H9 (cell line): Measurements from ENCODE around the gene HORMAD1. TPM values are rescaled to one million over a fixed set of nuclear protein-coding genes. Genes with fewer than 3 reads are reported as not detected.
"Not testable (repeated sequence)": the region's sequence is repeated elsewhere in the genome, so short reads cannot be mapped to it uniquely, and the experiment has no call there.

Experiments
- DNase-seq: peaks from one replicate; pipeline ENCODE4 v3.0.0-alpha.2; 2017
- H2AFZ ChIP-seq: one replicate; pipeline ENCODE4 v1.6.1; 2013; ENCODE audit warnings: mild to moderate bottlenecking, low read length, control low read depth, moderate library complexity
- H2AK5ac ChIP-seq: 2 replicates; pipeline ENCODE4 v1.6.1; 2013; ENCODE audit warnings: low read length, control low read depth, mixed read lengths; ENCODE audit not compliant: insufficient read length
- H2BK120ac ChIP-seq: one replicate; pipeline ENCODE4 v1.6.1; 2013; ENCODE audit warnings: low read depth, mild to moderate bottlenecking, low read length, control low read depth, inconsistent platforms; ENCODE audit not compliant: poor library complexity, severe bottlenecking
- H2BK12ac ChIP-seq: 2 replicates; pipeline ENCODE4 v1.6.1; 2013; ENCODE audit warnings: low read length, control low read depth, mixed read lengths, low read depth; ENCODE audit not compliant: insufficient read length
- H2BK15ac ChIP-seq: 2 replicates; pipeline ENCODE4 v1.6.1; 2013; ENCODE audit warnings: low read depth, low read length, control low read depth
- H2BK20ac ChIP-seq: one replicate; pipeline ENCODE4 v1.6.1; 2013; ENCODE audit warnings: low read depth, mild to moderate bottlenecking, low read length, control low read depth, inconsistent platforms; ENCODE audit not compliant: poor library complexity, severe bottlenecking
- H2BK5ac ChIP-seq: 2 replicates; pipeline ENCODE4 v1.6.1; 2013; ENCODE audit warnings: low read length, control low read depth, mixed read lengths; ENCODE audit not compliant: insufficient read length
- H3K14ac ChIP-seq: 2 replicates; pipeline ENCODE4 v1.6.1; 2013; ENCODE audit warnings: low read length, control low read depth; ENCODE audit not compliant: insufficient read depth
- H3K18ac ChIP-seq: 2 replicates; pipeline ENCODE4 v1.6.1; 2013; ENCODE audit warnings: low read depth, mild to moderate bottlenecking, mixed read lengths, low read length, control low read depth; ENCODE audit not compliant: insufficient read length
- H3K23ac ChIP-seq: 2 replicates; pipeline ENCODE4 v1.6.1; 2013; ENCODE audit warnings: low read length, control low read depth, mixed read lengths, low read depth; ENCODE audit not compliant: insufficient read length
- H3K23me2 ChIP-seq: 2 replicates; pipeline ENCODE4 v1.6.1; 2013; ENCODE audit warnings: low read depth, mild to moderate bottlenecking, mixed read lengths, low read length, control low read depth; ENCODE audit not compliant: insufficient read length, poor library complexity, severe bottlenecking
- H3K27ac ChIP-seq: 2 replicates; pipeline ENCODE4 v1.5.1; 2013; ENCODE audit warnings: low read length, control low read depth, mixed read lengths, low read depth; ENCODE audit not compliant: insufficient read length
- H3K27me3 ChIP-seq: 2 replicates; pipeline ENCODE4 v1.6.1; 2013; ENCODE audit warnings: low read length, control low read depth, inconsistent platforms; ENCODE audit not compliant: insufficient read depth
- H3K4ac ChIP-seq: 2 replicates; pipeline ENCODE4 v1.6.1; 2013; ENCODE audit warnings: low read depth, mild to moderate bottlenecking, control low read depth, inconsistent platforms, low read length, moderate library complexity
- H3K4me1 ChIP-seq: 2 replicates; pipeline ENCODE4 v1.6.1; 2013; ENCODE audit warnings: low read length, control low read depth, inconsistent platforms; ENCODE audit not compliant: insufficient read depth
- H3K4me2 ChIP-seq: 2 replicates; pipeline ENCODE4 v1.6.1; 2013; ENCODE audit warnings: low read length, control low read depth, mixed read lengths; ENCODE audit not compliant: insufficient read length, insufficient read depth
- H3K56ac ChIP-seq: 2 replicates; pipeline ENCODE4 v1.6.1; 2013; ENCODE audit warnings: low read depth, mild to moderate bottlenecking, mixed read lengths, low read length, control low read depth; ENCODE audit not compliant: insufficient read length
- H3K79me1 ChIP-seq: 2 replicates; pipeline ENCODE4 v1.6.1; 2013; ENCODE audit warnings: low read depth, mild to moderate bottlenecking, moderate library complexity, low read length, control low read depth, inconsistent platforms; ENCODE audit not compliant: insufficient read depth, poor library complexity, severe bottlenecking
- H3K79me2 ChIP-seq: 2 replicates; pipeline ENCODE4 v1.6.1; 2013; ENCODE audit warnings: low read length, control low read depth, inconsistent platforms; ENCODE audit not compliant: insufficient read depth
- H3K9ac ChIP-seq: 2 replicates; pipeline ENCODE4 v1.6.1; 2013; ENCODE audit warnings: low read length, control low read depth, mixed read lengths; ENCODE audit not compliant: insufficient read length; ENCODE audit errors: extremely low read depth
- H3K9me3 ChIP-seq: one replicate; pipeline ENCODE4 v1.6.1; 2013; ENCODE audit warnings: low read depth, low read length, inconsistent platforms; ENCODE audit not compliant: control insufficient read depth
- H3T11ph ChIP-seq: one replicate; pipeline ENCODE4 v1.6.1; 2013; ENCODE audit warnings: mild to moderate bottlenecking, low read length, control low read depth, inconsistent platforms
- H4K20me1 ChIP-seq: one replicate; pipeline ENCODE4 v1.6.1; 2013; ENCODE audit not compliant: control insufficient read depth, insufficient read length, insufficient read depth
- H4K5ac ChIP-seq: 2 replicates; pipeline ENCODE4 v1.6.1; 2013; ENCODE audit warnings: low read depth, mild to moderate bottlenecking, mixed read lengths, low read length, control low read depth; ENCODE audit not compliant: insufficient read length
- H4K8ac ChIP-seq: replicated peaks from 2 replicates; pipeline ENCODE4 v1.6.1; 2013; ENCODE audit warnings: low read length, control low read depth, mixed read lengths, low read depth; ENCODE audit not compliant: insufficient read length
- H4K91ac ChIP-seq: 2 replicates; pipeline ENCODE4 v1.6.1; 2013; ENCODE audit warnings: low read depth, mild to moderate bottlenecking, moderate library complexity, mixed read lengths, low read length, control low read depth; ENCODE audit not compliant: insufficient read length
- H3K27ac Mint-ChIP-seq, 3 experiments: 2 replicates in 2 of 3; 3 replicates in 1 of 3; pipeline ENCODE4 v1.8.0; 2020 to 2021; ENCODE audit warnings: mixed read lengths in 3 of 3, mild to moderate bottlenecking in 1 of 3, moderate library complexity in 1 of 3
- H3K27me3 Mint-ChIP-seq: 2 replicates; pipeline ENCODE4 v1.8.0; 2021; ENCODE audit warnings: low read depth, mild to moderate bottlenecking, moderate library complexity, mixed read lengths
- H3K36me3 Mint-ChIP-seq, 3 experiments: 2 replicates in 2 of 3; 3 replicates in 1 of 3; pipeline ENCODE4 v1.8.0; 2020 to 2021; ENCODE audit warnings: low read depth in 3 of 3, mixed read lengths in 3 of 3; ENCODE audit not compliant: insufficient read depth in 1 of 3
- H3K4me1 Mint-ChIP-seq, 2 experiments: 2 replicates each; pipeline ENCODE4 v1.8.0; 2020; ENCODE audit warnings: mixed read lengths in 2 of 2
- H3K4me3 Mint-ChIP-seq, 2 experiments: 2 replicates in 1 of 2; 3 replicates in 1 of 2; pipeline ENCODE4 v1.8.0; 2020 to 2021; ENCODE audit warnings: mild to moderate bottlenecking in 2 of 2, mixed read lengths in 2 of 2, moderate library complexity in 1 of 2
- H3K9me3 Mint-ChIP-seq, 2 experiments: 2 replicates in 1 of 2; 3 replicates in 1 of 2; pipeline ENCODE4 v1.8.0; 2020; ENCODE audit warnings: mild to moderate bottlenecking in 2 of 2, mixed read lengths in 2 of 2, moderate library complexity in 1 of 2
- CTCF ChIP-seq: fragments of 200-600 bp; sonication (generic); conservative IDR thresholded peaks from 3 replicates; pipeline ENCODE4 v1.8.0; 2021; ENCODE audit warnings: antibody characterized with exemption, mild to moderate bottlenecking
- WGBS: extraction: QIAGEN DNeasy Blood & Tissue Kit; methylation state at CpG from one replicate; pipeline ENCODE4 v1.1.7; 2013; ENCODE audit warnings: missing lambda C conversion rate, low lambda C conversion rate, mixed read lengths; ENCODE audit not compliant: insufficient read length; ENCODE audit errors: extremely low coverage; 5-methylcytosine and 5-hydroxymethylcytosine counted together
- total RNA-seq: library from RNA; stranded (reverse); gene quantifications from 2 replicates; pipeline ENCODE4 v1.2.1, GENCODE V29; 2021

HORMAD1 gene
- total RNA-seq, 1 experiment from 2014 or later, result not detected

DNA sequence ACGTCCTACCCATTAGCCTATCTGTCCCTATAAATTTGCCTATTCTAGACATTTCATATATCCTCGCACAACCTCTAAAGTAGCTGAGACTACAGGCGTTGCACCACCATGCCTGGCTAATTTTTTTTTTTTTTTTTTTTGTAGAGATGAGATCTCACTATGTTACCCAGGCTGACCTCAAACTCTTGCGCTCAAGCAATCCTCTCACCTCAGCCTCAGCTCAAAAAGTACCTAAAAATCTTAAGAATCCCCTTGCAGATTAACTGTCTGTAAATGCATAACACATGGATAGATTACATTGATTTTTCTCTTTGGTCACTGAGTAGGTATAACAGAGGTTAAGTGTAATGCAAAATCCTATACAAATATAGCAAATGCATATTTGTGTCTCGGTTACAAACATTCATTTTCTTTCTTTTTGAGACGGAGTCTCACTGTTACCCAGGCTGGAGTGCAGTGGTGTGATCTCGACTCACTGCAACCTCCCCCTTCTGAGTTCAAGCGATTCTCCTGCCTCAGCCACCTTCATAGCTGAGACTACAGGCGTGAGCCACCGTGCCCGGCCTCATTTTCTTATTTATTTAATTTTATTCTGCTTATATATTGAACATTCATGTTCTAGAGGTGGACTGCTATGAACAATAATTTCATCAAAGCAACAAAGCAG, 2.3 kb downstream of the HORMAD1 start:
- H2BK12ac ChIP-seq, result no peak overlapping the region
- H4K91ac ChIP-seq, result no peak overlapping the region
- DNase-seq, result no peak
- H2BK5ac ChIP-seq, result no peak overlapping the region
- H3K79me2 ChIP-seq, result no peaks in the 10 kb centered on the region
- H3K23me2 ChIP-seq, result no peaks in the 10 kb centered on the region
- H2AK5ac ChIP-seq, result no peak overlapping the region
- no peak overlapping the region for H4K5ac ChIP-seq
- H3K9me3 Mint-ChIP-seq, result peaks cover 0 to 4% of the 10 kb centered on the region in 2 experiments; a peak in 1 of 5 replicates
- 100% methylated on average over 1 of the region's 11 CpGs for WGBS
- H3K4me3 Mint-ChIP-seq, result no peak overlapping the region
- peaks cover 1% of the 10 kb centered on the region in 2 experiments for H3K4me1 Mint-ChIP-seq
- no peak overlapping the region for H3K27ac ChIP-seq
- H3K27ac Mint-ChIP-seq, result no peak overlapping the region; a peak in 1 of 7 replicates
- H2BK20ac ChIP-seq, result no peak overlapping the region
- H3K23ac ChIP-seq, result no peak overlapping the region
- 0 out of 7 replicates have a peak, but pooled peaks cover 0 to 1% (median 0%) of the 10 kb centered on the region in 3 experiments for H3K36me3 Mint-ChIP-seq
- no peaks in the 10 kb centered on the region for H3K27me3 Mint-ChIP-seq
- no peak overlapping the region for H3T11ph ChIP-seq
- no peak overlapping the region for H2AFZ ChIP-seq
- no peak for TF ChIP-seq CTCF
- H3K56ac ChIP-seq, result no peak overlapping the region
- H2BK120ac ChIP-seq, result no peak overlapping the region
- no peaks in the 10 kb centered on the region for H3K79me1 ChIP-seq
- H3K18ac ChIP-seq, result no peak overlapping the region
- no peak overlapping the region for H4K8ac ChIP-seq
- no peak overlapping the region for H3K9ac ChIP-seq
- H3K9me3 ChIP-seq, result no peaks in the 10 kb centered on the region
- H2BK15ac ChIP-seq, result no peak overlapping the region
- H3K4me1 ChIP-seq, result no peaks in the 10 kb centered on the region
- H3K14ac ChIP-seq, result no peak overlapping the region
- H3K4me2 ChIP-seq, result no peak overlapping the region
- no peak overlapping the region for H3K4ac ChIP-seq
- no peaks in the 10 kb centered on the region for H3K27me3 ChIP-seq
- no peaks in the 10 kb centered on the region for H4K20me1 ChIP-seq

GRCh38 chr1:150709031-150709430, 11.7 kb downstream of the HORMAD1 start:
- not testable (repeated sequence) for H3K9ac ChIP-seq, H3K9me3 Mint-ChIP-seq, H3K79me1 ChIP-seq, H2BK20ac ChIP-seq, H3K4me1 ChIP-seq, H3K27ac Mint-ChIP-seq, DNase-seq, H4K91ac ChIP-seq, H2AFZ ChIP-seq, H3T11ph ChIP-seq, H3K27me3 Mint-ChIP-seq, H3K23ac ChIP-seq, H3K14ac ChIP-seq, H3K4me2 ChIP-seq, H3K36me3 Mint-ChIP-seq, H2AK5ac ChIP-seq, H3K4me1 Mint-ChIP-seq, H3K18ac ChIP-seq, H3K23me2 ChIP-seq, H2BK12ac ChIP-seq, H2BK15ac ChIP-seq, H3K9me3 ChIP-seq, H4K5ac ChIP-seq, H4K20me1 ChIP-seq, H2BK5ac ChIP-seq, H3K79me2 ChIP-seq, H3K4me3 Mint-ChIP-seq, H3K56ac ChIP-seq, H3K27me3 ChIP-seq, H2BK120ac ChIP-seq, H3K27ac ChIP-seq, H3K4ac ChIP-seq, H4K8ac ChIP-seq
- WGBS, result no CpG with 5 or more reads among the region's 1 CpG
